GM12875 (cell line): ENCODE measurements around the gene ATXN7L3.

Source experiments
- H3K4me3 ChIP-seq: one replicate; pipeline ENCODE4 v1.5.1; 2011; ENCODE audit warnings: low read depth, low read length, control low read depth
- CTCF ChIP-seq: IDR thresholded peaks from 2 replicates; pipeline ENCODE4 v1.5.1; 2011; ENCODE audit warnings: low read depth, mild to moderate bottlenecking, control low read depth, inconsistent platforms, low read length, moderate library complexity, borderline replicate concordance; ENCODE audit not compliant: insufficient read depth

The ATXN7L3 gene

GRCh38 chr17:44217738-44218343 lies 18.2 kb upstream of the ATXN7L3 start:
- no peak for TF ChIP-seq CTCF
- peak overlapping the region; percentile 73 for H3K4me3 ChIP-seq

- peak overlapping the region; percentile 73 for H3K4me3 ChIP-seq
These were observed 17.0 kb upstream of the ATXN7L3 start for GRCh38 chr17:44216694-44217093.

GRCh38 chr17:44216173-44216572 lies 16.5 kb upstream of the ATXN7L3 start:
- H3K4me3 ChIP-seq = peak overlapping the region; percentile 73

More at GRCh38 chr17:44216694-44217093, 17.0 kb upstream of the ATXN7L3 start:
- TF ChIP-seq CTCF = no peak

GRCh38 chr17:44214896-44215295 lies 15.2 kb upstream of the ATXN7L3 start:
- H3K4me3 ChIP-seq = no peak overlapping the region
- no peak for TF ChIP-seq CTCF

More at GRCh38 chr17:44216173-44216572, 16.5 kb upstream of the ATXN7L3 start:
- TF ChIP-seq CTCF = no peak

- no peak overlapping the region for H3K4me3 ChIP-seq
- no peak for TF ChIP-seq CTCF
These were observed 14.5 kb upstream of the ATXN7L3 start for GRCh38 chr17:44214230-44214494.

- no peak for TF ChIP-seq CTCF
- H3K4me3 ChIP-seq = no peak overlapping the region
These were observed 13.9 kb upstream of the ATXN7L3 start for GRCh38 chr17:44213403-44214229.
